HG02870 (cell line): ENCODE results near the gene MCF2.

ENCODE experiments used
- ATAC-seq: cut with Tn5 transposase; IDR thresholded peaks from one replicate; pipeline ENCODE4 v1.9.1; 2021; ENCODE audit warnings: mild to moderate bottlenecking, moderate library complexity; ENCODE audit not compliant: unreplicated experiment

MCF2 gene

GRCh38 chrX:139639253-139639652, 68.7 kb downstream of the MCF2 start:
- no peak for ATAC-seq

- ATAC-seq, result no peak
These were observed 107.9 kb downstream of the MCF2 start for GRCh38 chrX:139600105-139600504.

- no peak for ATAC-seq
These were observed 111.9 kb downstream of the MCF2 start for GRCh38 chrX:139596068-139596467.

GRCh38 chrX:139585613-139586012, 122.4 kb downstream of the MCF2 start:
- ATAC-seq, result no peak

- no peak for ATAC-seq
These were observed 126.9 kb downstream of the MCF2 start for GRCh38 chrX:139581068-139581467.

- no peak for ATAC-seq
These were observed 141.0 kb downstream of the MCF2 start for GRCh38 chrX:139566981-139567380.

GRCh38 chrX:139563251-139563650, 144.7 kb downstream of the MCF2 start:
- no peak for ATAC-seq

GRCh38 chrX:139560221-139560620, 147.7 kb downstream of the MCF2 start:
- no peak for ATAC-seq

- ATAC-seq, result peak; percentile 85
These were observed 148.5 kb downstream of the MCF2 start for GRCh38 chrX:139559383-139560042.

- ATAC-seq, result no peak
These were observed 152.8 kb downstream of the MCF2 start for GRCh38 chrX:139554991-139555675.

- ATAC-seq, result peak; percentile 36
These were observed 153.6 kb downstream of the MCF2 start for GRCh38 chrX:139554376-139554775.

GRCh38 chrX:139544591-139544990, 163.4 kb downstream of the MCF2 start:
- ATAC-seq, result no peak

GRCh38 chrX:139543920-139544319, 164.0 kb downstream of the MCF2 start:
- no peak for ATAC-seq

GRCh38 chrX:139542652-139543051, 165.3 kb downstream of the MCF2 start:
- no peak for ATAC-seq

GRCh38 chrX:139538907-139539790, 168.8 kb downstream of the MCF2 start:
- no peak for ATAC-seq

- no peak for ATAC-seq
These were observed 174.5 kb downstream of the MCF2 start for GRCh38 chrX:139533444-139533843.

GRCh38 chrX:139532834-139533233, 175.1 kb downstream of the MCF2 start:
- no peak for ATAC-seq
